ENCODE measurements around the gene IGF1R.

GRCh38 chr15:98714922-98715321 lies 66.6 kb downstream of the IGF1R start:
- TF ChIP-seq ZNF416 (CRISPR knock-in tag; IDR thresholded peaks at IDR 0.05) (no peak), SP1 (CRISPR knock-in tag; conservative IDR thresholded peaks at IDR 0.05) (no peak), NFYB (CRISPR knock-in tag; conservative IDR thresholded peaks at IDR 0.05; ENCODE audit: low read depth) (no peak), ATF3 (CRISPR knock-in tag; conservative IDR thresholded peaks at IDR 0.05) (no peak), CTCF (IDR thresholded peaks at IDR 0.05) (no peak), ZBTB21 (CRISPR knock-in tag; IDR thresholded peaks at IDR 0.05; ENCODE audit: borderline replicate concordance) (no peak), NR1H2 (CRISPR knock-in tag; IDR thresholded peaks at IDR 0.05) (no peak), RELA (CRISPR knock-in tag; IDR thresholded peaks at IDR 0.05; ENCODE audit: borderline replicate concordance) (no peak)

Measured in WTC11 (cell line).